Heart right ventricle (tissue), 16 donors: ENCODE measurements around the gene ARID2. TPM values are rescaled to one million over a fixed set of nuclear protein-coding genes. Genes with fewer than 3 reads are reported as not detected.

Experiments
- ATAC-seq, 8 donors: fragments of 200-7000 bp; cut with Tn5 transposase; one replicate each; pipeline ENCODE4 v1.9.1; 2020; ENCODE audit warnings: mild to moderate bottlenecking in 8 of 8, moderate library complexity in 8 of 8, moderate number of reproducible peaks in 1 of 8
- DNase-seq, 2 donors: peaks; one replicate each; pipeline ENCODE4 v3.0.0-alpha.2; 2020
- H3K27ac ChIP-seq, 10 donors: fragments of 200-600 bp; sonication (generic) in 2 of 10; one replicate each; pipeline versions ENCODE4 v1.5.0 to v1.8.0; 2020 to 2022; ENCODE audit warnings: mild to moderate bottlenecking in 3 of 10
- H3K27me3 ChIP-seq, 7 donors: fragments of 200-600 bp; one replicate each; pipeline ENCODE4 v1.8.0; 2021 to 2022; ENCODE audit warnings: mild to moderate bottlenecking in 2 of 7
- H3K36me3 ChIP-seq, 9 donors: fragments of 200-600 bp; sonication (generic) in 1 of 9; one replicate each; pipeline versions ENCODE4 v1.5.0 to v1.8.0; 2020 to 2022; ENCODE audit warnings: mild to moderate bottlenecking in 2 of 9
- H3K4me1 ChIP-seq, 9 donors: fragments of 200-600 bp; sonication (generic) in 1 of 9; one replicate each; pipeline versions ENCODE4 v1.5.0 to v1.8.0; 2020 to 2022; ENCODE audit warnings: mild to moderate bottlenecking in 4 of 9
- H3K4me3 ChIP-seq, 10 donors: fragments of 200-600 bp; sonication (generic) in 2 of 10; one replicate each; pipeline versions ENCODE4 v1.5.0 to v1.8.0; 2020 to 2022; ENCODE audit warnings: mild to moderate bottlenecking in 7 of 10, moderate library complexity in 2 of 10
- H3K9me3 ChIP-seq, 11 donors: fragments of 200-600 bp in 10 of 11; sonication (generic) in 2 of 11; one replicate each; pipeline versions ENCODE4 v1.5.0 to v1.8.0; 2013 to 2022; ENCODE audit warnings: mild to moderate bottlenecking in 2 of 11, control low read depth in 1 of 11, moderate library complexity in 1 of 11
- CTCF ChIP-seq, 9 donors: fragments of 200-600 bp; sonication (generic) in 2 of 9; IDR thresholded peaks; one replicate each; pipeline versions ENCODE4 v1.5.0 to v1.8.0; 2021 to 2022; ENCODE audit warnings: antibody characterized with exemption in 9 of 9, mild to moderate bottlenecking in 5 of 9, moderate library complexity in 1 of 9
- WGBS, 2 donors: extraction: QIAGEN DNeasy Blood & Tissue Kit; methylation state at CpG; one replicate each; pipeline ENCODE4 v1.1.7; 2013; ENCODE audit warnings: inconsistent platforms in 1 of 2; 5-methylcytosine and 5-hydroxymethylcytosine counted together
- intact Hi-C, 10 donors: fragments of 100-400 bp; cut with DNase I; formaldehyde crosslinking; loops; one replicate each; pipeline versions ENCODE4 v1.11.1 to v1.14.2; 2022
- polyA plus RNA-seq, 2 donors: library from polyadenylated mRNA; stranded (reverse); fragments of 200-250 nt; gene quantifications; one replicate each; pipeline ENCODE4 v1.2.3, GENCODE V29; 2013
- total RNA-seq, 10 donors: library from RNA; stranded (reverse); fragmentation: NEBNext Ultra II Directional in 3 of 10; extraction: Animal tissue kit (Norgen Biotek cat#: 25700) in 3 of 10; gene quantifications; one replicate each; pipeline versions ENCODE4 v1.2.1 to v1.2.4, GENCODE V29; 2021 to 2023
- donor health status: Arrhythmogenic right ventricular cardiomyopathy.
- donor health status: ischemic (EF 13 %, LVEDD 7.1; RV severe dilation, severe dysfunction).
- donor health status: healthy with polysubstance abuse.
- donor health status: DM: no; HTN: yes; CAD: no.
- donor health status: DM: no; HTN: no; CAD: no.
- donor health status: ischemic (EF 25% LVEDD 6.9; RV normal size, moderate dysfunction).
- donor health status: ischemic (EF 25% LVEDD 5.7; RV mildly dilated, moderate dysfunction).
- donor health status: healthy.
- donor health status: DM: yes; HTN: yes; CAD: no.
- donor health status: Ischemic cardiomyopathy.
- donor health status: ischemic (EF 35%, LVEDD 5.7; RV mildly dilated, moderate dysfunction).
- donor health status: nonischemic (EF 11% LVEDD 7.7; RV severe dilation, severe dysfunction).
- donor health status: DM: yes; HTN: yes; CAD: no.
- donor health status: PGD.
- donor health status: ischemic (EF 29% LVEDD 5.4; RV normal size, mild dysfunction).
- donor health status: nonischemic (EF 23%, LVEDD 6.1; RV moderate dilation, normal function).

The ARID2 gene
- total and polyA plus RNA-seq, 12 donors, result 3.0 to 28.8 (median 18.6) TPM

- Histone ChIP-seq H3K27ac (no peak overlapping the region), H3K4me3 (no peak overlapping the region), H3K27me3 (no peaks in the 10 kb centered on the region), H3K4me1 (no peaks in the 10 kb centered on the region), H3K36me3 (peaks cover 0 to 79% (median 31%) of the 10 kb centered on the region in 9 donors), H3K9me3 (no peaks in the 10 kb centered on the region)
- 97% methylated on average over 1 of the region's 1 CpG for WGBS, 2 donors
- intact Hi-C loops, result no loop called here
- no peak for ATAC-seq
- TF ChIP-seq CTCF (IDR thresholded peaks at IDR 0.05), result no peak
- DNase-seq, result no peak
Observed at GRCh38 chr12:45898094-45898493, 168.6 kb downstream of the ARID2 start.

GRCh38 chr12:45907955-45908354, 178.4 kb downstream of the ARID2 start:
- H3K27me3 ChIP-seq, result no peaks in the 10 kb centered on the region
- H3K36me3 ChIP-seq, result peaks cover 0 to 61% (median 7%) of the 10 kb centered on the region in 9 donors
- no peak overlapping the region for H3K4me3 ChIP-seq
- H3K27ac ChIP-seq, result no peak overlapping the region
- 86 to 88% methylated on average over 4 of the region's 4 CpGs for WGBS, 2 donors
- intact Hi-C loops, result no loop called here
- no peak for TF ChIP-seq CTCF (IDR thresholded peaks at IDR 0.05)
- ATAC-seq, result no peak
- H3K4me1 ChIP-seq, result peaks cover 0 to 14% (median 0%) of the 10 kb centered on the region in 9 donors
- no peak for DNase-seq
- H3K9me3 ChIP-seq, result no peaks in the 10 kb centered on the region

- H3K27ac ChIP-seq, result no peak overlapping the region
- no peak for ATAC-seq
Observed at GRCh38 chr12:45909041-45909713, 179.7 kb downstream of the ARID2 start.

GRCh38 chr12:45912774-45913173, 183.3 kb downstream of the ARID2 start:
- TF ChIP-seq CTCF (IDR thresholded peaks at IDR 0.05), result no peak
- peaks cover 0 to 33% (median 4%) of the 10 kb centered on the region in 9 donors for H3K36me3 ChIP-seq
- no peak overlapping the region for H3K27ac ChIP-seq
- 56 to 60% methylated on average over 3 of the region's 3 CpGs for WGBS, 2 donors
- ATAC-seq (no peak), DNase-seq (no peak)
- intact Hi-C loops, result no loop called here
- no peak overlapping the region for H3K4me3 ChIP-seq
- peaks cover 0 to 15% (median 0%) of the 10 kb centered on the region in 9 donors for H3K4me1 ChIP-seq
- H3K9me3 ChIP-seq, result no peaks in the 10 kb centered on the region
- H3K27me3 ChIP-seq, result no peaks in the 10 kb centered on the region

More at GRCh38 chr12:45909041-45909713, 179.7 kb downstream of the ARID2 start:
- 78 to 79% methylated on average over 4 of the region's 4 CpGs for WGBS, 2 donors
- intact Hi-C loops, result no loop called here
- DNase-seq, result no peak
- TF ChIP-seq CTCF (IDR thresholded peaks at IDR 0.05), result no peak
- Histone ChIP-seq H3K4me1 (peaks cover 0 to 15% (median 0%) of the 10 kb centered on the region in 9 donors), H3K36me3 (peaks cover 0 to 50% (median 4%) of the 10 kb centered on the region in 9 donors), H3K27me3 (no peaks in the 10 kb centered on the region), H3K9me3 (no peaks in the 10 kb centered on the region), H3K4me3 (no peak overlapping the region)
